ENCODE results near the gene DPP6.
"Not testable (repeated sequence)": the region's sequence is repeated elsewhere in the genome, so short reads cannot be mapped to it uniquely, and the experiment has no call there.

The DPP6 gene

DNA sequence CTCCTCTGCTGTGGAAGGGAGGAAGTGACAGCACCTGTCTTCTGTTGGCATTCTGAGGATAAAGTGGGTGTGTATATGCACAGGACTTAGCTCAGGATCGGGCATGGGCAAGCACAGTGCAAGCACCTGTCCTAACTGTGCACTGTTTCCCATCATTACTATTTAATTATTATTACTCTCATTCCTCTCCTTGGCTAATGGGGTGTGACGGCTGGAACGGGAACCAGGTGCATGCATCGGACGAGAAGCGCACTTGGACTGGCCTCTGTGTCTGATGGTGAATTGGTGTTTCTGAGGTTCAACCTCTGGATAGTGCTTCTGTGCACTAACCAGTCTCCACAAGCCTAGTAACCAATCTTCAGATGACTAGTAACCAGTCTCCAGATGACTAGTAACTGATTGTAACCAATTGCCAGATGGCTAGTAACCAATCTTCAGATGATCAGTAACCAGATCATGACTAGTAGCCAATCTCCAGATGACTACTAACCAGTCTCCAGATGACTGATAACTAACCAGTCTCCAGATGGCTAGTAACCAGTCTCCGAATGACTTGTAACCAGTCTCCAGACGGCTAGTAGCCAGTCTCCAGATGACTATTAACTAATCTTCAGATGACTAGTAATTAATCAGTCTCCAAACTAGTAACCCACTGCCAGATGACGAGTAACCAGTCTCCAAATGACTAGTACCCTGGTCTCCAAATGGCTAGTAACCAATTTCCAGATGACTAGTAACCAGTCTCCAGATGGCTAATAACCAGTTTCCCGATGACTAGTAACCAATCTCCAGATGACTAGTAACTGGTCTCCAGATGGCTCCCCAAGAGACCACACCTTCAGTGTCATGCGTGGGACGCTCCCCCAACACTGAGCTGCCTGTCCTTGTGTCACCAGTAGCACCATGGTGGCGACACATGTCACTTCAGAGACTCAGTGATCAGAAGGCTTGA is 864.9 kb downstream of the DPP6 start:
- H3K27ac ChIP-seq, result no peak overlapping the region
- no peak overlapping the region for H3K4me3 ChIP-seq

GRCh38 chr7:154917808-154918160 is 865.6 kb downstream of the DPP6 start:
- H3K4me3 ChIP-seq, result no peak overlapping the region
- no peak overlapping the region for H3K27ac ChIP-seq

DNA sequence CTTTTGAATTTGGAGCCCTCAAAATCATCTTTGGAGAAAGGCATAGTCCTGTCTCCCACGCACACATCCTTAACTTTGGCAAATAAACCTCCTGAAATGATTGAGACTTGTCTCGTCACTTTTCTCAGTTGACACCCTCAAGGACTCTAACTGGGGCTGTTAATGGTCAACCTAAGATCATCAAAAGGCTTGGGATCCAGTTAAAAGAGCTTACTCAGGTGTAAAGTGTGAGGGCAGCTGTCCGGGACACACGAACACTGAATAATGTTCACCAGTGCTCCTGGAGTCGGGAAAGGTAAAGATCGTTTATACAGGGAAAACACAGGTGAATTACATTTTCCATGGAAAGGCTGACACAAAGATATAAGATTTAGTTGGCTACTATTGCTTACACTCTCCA is 866.1 kb downstream of the DPP6 start:
- Histone ChIP-seq H3K4me3 (no peak overlapping the region), H3K27ac (no peak overlapping the region)

GRCh38 chr7:154918741-154919140 is 866.5 kb downstream of the DPP6 start:
- no peak overlapping the region for H3K27ac ChIP-seq
- H3K4me3 ChIP-seq, result no peak overlapping the region

DNA sequence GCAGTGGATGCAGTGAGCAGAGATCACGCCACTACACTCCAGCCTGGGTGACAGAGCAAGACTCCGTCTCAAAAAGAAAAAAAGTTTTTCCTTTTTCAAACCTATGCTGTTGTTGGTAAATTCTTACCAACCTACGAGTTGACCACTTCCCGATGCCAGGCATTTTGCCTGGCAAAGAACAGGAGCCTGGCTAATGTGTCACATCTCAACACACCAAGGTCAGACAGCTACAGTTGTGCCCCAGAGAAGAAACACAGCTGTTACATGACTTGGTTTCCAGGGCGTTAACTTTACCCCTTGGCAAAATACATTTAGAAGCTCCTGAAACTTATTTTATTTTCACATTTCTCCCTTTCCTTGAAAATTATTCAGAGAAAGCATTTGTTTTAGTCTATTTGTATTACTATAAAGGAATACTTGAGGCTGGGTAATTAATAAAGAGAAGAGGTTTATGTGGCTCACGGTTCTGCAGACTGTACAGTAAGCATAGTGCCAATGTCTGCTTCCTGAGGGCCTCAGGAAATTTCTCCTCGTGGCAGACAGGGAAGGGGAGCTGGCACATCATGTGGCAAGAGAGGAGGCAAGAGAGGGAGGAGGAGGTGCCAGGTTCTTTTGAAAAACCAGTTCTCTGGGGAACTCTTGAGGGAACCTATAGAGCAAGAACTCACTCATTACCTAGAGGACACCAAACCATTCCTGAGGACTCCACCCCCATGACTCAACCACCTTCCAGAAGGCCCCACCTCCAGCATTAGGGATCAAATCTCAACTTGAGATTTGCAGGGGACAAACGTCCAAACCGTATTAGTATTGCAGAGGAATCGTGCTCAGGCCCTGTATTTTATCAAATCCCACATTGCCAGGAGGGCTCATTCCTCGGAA is 867.4 kb downstream of the DPP6 start:
- no peak overlapping the region for H3K4me3 ChIP-seq

DNA sequence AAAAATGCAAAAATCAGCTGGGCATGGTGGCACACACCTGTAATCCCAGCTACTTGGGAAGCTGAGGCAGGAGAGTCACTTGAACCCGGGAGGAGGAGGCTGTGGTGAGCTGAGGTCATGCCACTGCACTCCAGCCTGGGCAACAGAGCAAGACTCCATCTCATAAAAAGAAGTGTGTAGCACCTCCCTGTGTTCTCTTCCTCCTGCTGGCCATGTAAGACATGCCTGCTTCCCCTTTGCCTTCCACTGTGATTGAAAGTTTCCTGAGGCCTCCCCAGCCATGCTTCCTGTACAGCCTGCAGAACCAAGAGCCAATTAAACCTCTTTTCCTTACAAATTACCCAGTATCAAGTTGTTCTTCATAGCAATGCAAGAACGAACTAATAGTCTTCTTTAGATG is 870.3 kb downstream of the DPP6 start:
- not testable (repeated sequence) for H3K4me3 ChIP-seq, H3K27ac ChIP-seq

More for the DNA sequence above, 867.4 kb downstream of the DPP6 start:
- H3K27ac ChIP-seq, result no peak overlapping the region

DNA sequence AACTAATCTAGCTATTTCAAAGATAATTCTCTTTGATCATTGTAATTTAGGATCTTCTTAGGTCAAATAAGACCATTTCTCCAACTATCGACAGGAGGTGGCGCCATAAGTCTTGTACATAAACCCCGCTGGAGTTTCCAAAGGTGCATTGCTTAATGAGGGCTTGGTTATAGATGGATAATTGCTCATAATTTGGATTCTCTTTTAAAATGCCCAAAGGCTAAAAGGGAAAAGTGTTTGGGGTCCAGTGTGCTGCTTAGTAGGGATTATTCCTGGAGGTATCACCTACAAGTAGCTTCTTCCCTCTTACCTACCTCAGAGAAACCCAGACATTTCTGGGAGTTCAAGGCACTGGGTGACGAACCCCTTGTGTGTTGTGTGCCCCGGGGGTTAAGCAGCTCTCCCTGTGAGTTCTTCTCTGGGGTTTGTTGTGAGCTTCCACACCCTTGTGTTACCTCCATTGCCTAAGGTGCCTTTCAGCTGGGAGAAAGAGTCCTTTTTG is 875.5 kb downstream of the DPP6 start:
- H3K27ac ChIP-seq, result peak overlapping the region in 20 of 21 experiments; percentile 15 to 94 (median 83)
- H3K4me3 ChIP-seq, result peak overlapping the region; percentile 36 to 71 (median 63)

DNA sequence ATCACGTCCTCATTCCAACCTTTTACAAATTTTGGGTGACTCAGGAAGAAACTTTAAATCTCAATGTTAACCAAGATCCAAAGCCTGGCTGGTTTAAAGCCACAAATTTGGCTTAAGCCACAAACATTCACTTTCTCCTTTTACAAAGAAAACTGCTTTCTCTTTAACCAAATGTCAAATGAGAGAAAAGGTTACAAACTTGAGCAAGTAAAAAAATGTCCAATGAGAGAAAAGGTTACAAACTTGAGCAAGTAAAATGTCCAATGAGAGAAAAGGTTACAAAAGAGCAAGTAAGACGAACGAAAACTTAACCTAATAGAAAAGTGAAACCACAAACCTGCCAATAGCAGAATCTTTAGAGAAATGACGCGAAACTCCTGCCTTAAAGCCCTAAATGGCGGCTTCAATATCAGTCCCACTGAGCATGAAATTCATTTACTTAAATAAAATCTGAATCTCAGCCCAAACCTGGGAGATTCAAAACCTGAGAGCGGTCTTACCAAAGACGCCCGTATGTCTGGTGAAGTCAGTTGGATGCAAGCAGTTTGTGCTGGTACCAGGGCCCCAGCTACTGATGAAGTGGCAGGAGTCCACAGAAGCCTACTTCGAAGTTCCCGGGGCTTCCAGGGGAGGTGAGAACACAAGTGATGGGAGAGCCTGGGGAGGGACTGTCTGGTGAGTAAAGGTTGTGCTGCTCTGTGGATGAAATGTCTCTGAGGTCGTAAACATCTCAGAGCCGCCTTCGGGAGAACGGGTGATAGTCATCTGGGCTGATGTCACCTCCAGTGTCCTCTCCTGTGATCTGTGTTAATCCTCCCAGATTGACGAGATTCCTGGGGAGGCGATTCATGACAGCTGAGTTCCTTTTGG is 876.2 kb downstream of the DPP6 start:
- H3K27ac ChIP-seq, result peak overlapping the region; percentile 15 to 94 (median 81)
- peak overlapping the region; percentile 36 to 71 (median 63) for H3K4me3 ChIP-seq

GRCh38 chr7:154929006-154929726 is 877.0 kb downstream of the DPP6 start:
- Histone ChIP-seq H3K4me3 (peak overlapping the region; percentile 36 to 71 (median 63)), H3K27ac (peak overlapping the region in 19 of 21 experiments; percentile 60 to 94 (median 85))

- Histone ChIP-seq H3K27ac (no peak overlapping the region), H3K4me3 (no peak overlapping the region)
Measured at GRCh38 chr7:154931906-154932305, 879.7 kb downstream of the DPP6 start.

DNA sequence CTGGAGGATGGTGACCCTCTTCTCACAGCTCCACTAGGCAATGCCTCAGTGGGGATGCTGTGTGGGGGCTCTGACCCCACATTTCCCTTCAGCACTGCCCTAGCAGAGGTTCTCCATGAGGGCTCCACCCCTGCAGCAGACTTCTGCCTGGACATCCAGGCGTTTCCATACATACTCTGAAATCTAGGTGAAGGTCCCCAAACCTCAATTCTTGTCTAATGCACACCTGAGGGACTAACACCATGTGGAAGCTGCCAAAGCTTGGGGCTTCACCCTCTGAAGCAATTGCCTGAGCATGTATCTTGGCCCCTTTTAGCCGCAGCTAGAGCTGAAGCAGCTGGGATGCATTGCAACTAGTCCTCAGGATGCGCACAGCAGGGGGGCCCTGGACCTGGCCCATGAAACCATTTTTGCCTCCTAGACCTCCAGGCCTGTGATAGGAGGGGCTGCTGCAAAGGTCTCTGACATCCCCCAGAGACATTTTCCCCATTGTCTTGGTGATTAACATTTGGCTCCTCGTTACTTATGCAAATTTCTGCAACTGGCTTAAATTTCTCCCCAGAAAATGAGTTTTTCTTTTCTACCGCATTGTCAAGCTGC is 882.3 kb downstream of the DPP6 start:
- not testable (repeated sequence) for H3K27ac ChIP-seq, H3K4me3 ChIP-seq

DNA sequence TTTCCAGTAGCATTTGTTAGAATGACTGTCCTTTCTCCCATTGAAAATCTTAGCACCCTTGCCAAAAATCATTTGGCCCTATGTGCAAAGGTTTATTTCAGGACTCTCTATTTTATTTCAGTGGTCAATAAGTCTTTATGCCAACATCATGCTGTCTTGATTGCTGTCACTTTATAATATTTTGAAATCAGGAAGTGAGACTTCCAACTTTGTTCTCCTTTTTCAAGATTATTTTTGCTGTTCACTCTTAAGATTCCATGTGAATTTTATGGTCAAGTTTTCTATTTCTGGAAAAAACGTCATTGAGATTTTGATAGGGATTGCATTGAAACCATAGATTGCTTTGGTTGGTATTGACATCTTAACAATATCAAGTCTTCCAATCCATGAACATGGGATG is 885.6 kb downstream of the DPP6 start:
- Histone ChIP-seq H3K27ac (no peak overlapping the region), H3K4me3 (no peak overlapping the region)

DNA sequence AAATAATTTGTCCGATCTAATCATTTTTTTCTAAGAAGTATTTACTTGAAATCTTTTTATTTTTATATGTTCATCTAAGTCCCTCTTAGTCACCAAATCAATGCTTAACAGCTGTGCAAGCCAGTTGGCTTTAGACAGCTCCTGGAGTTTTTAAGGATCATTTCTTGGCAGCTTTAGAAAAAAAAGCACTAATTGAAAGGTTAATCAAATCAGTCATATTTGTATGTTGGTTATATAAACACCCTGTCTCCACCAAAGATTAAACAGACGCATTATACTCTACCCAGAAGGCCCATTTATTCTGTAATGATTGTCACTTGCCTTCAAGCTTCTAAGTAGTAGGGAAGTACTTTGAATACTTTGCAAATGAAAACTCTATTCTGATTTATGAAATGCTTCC is 890.5 kb downstream of the DPP6 start:
- no peak overlapping the region for H3K27ac ChIP-seq

More for the DNA sequence above, 890.5 kb downstream of the DPP6 start:
- no peak overlapping the region for H3K4me3 ChIP-seq
